ENCODE data around the gene STX10. TPM values are rescaled to one million over a fixed set of nuclear protein-coding genes. Genes with fewer than 3 reads are reported as not detected.

Gene STX10
- total and polyA plus RNA-seq, 2 donors (not counting 3 experiments of a cell fraction or from before 2014, with no cell fraction given) = 63.1 to 91.6 TPM

- no peaks in the 10 kb centered on the region for H4K20me1 ChIP-seq (replicated peaks; ENCODE audit: control insufficient read depth, extremely low read depth, insufficient read depth, low read length)
- CTCF ChIA-PET = interaction anchor here (0.6 to 2.4 kb wide), 15 partner anchors 8 to 178 kb away, joined by 3 to 24 read pairs (median 5); partner anchors contain the start of gene NACC1
- peak overlapping the region; percentile 96 for H3K27ac ChIP-seq (ENCODE audit: insufficient read depth, low read depth, low read length)
- no peaks in the 10 kb centered on the region for H3K36me3 ChIP-seq (ENCODE audit: control insufficient read depth in 2 of 2, extremely low read depth in 1 of 2, insufficient read depth in 2 of 2, low read length in 2 of 2)
- peak; percentile 72 for DNase-seq (ENCODE audit: low read depth, low spot score)
- H2AFZ ChIP-seq (ENCODE audit: low read depth, low read length) = no peak overlapping the region
- TF ChIP-seq EZH2 (IDR thresholded peaks at IDR 0.05; ENCODE audit: borderline replicate concordance, low read depth, low read length, severe bottlenecking) (no peak), GATA2 (IDR thresholded peaks at IDR 0.05; ENCODE audit: insufficient read depth, insufficient read length, low read depth, low read length) (no peak), JUN (IDR thresholded peaks at IDR 0.05; ENCODE audit: borderline replicate concordance, insufficient read depth, insufficient read length, low read depth) (no peak), FOS (IDR thresholded peaks at IDR 0.05; ENCODE audit: borderline replicate concordance, insufficient read depth, low read length) (peak; percentile 22), POLR2A (IDR thresholded peaks at IDR 0.05; ENCODE audit: low read depth, low read length) (no peak), POLR2AphosphoS5 (IDR thresholded peaks at IDR 0.05; ENCODE audit: insufficient read depth, low read depth, low read length) (peak; percentile 78), MYC (IDR thresholded peaks at IDR 0.05; ENCODE audit: low read depth, low read length) (no peak)
- TF ChIP-seq, protein P1, sequence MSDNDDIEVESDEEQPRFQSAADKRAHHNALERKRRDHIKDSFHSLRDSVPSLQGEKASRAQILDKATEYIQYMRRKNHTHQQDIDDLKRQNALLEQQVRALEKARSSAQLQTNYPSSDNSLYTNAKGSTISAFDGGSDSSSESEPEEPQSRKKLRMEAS (IDR thresholded peaks at IDR 0.05; ENCODE audit: insufficient read depth, insufficient read length) = no peak
- TF ChIP-seq, protein P2, sequence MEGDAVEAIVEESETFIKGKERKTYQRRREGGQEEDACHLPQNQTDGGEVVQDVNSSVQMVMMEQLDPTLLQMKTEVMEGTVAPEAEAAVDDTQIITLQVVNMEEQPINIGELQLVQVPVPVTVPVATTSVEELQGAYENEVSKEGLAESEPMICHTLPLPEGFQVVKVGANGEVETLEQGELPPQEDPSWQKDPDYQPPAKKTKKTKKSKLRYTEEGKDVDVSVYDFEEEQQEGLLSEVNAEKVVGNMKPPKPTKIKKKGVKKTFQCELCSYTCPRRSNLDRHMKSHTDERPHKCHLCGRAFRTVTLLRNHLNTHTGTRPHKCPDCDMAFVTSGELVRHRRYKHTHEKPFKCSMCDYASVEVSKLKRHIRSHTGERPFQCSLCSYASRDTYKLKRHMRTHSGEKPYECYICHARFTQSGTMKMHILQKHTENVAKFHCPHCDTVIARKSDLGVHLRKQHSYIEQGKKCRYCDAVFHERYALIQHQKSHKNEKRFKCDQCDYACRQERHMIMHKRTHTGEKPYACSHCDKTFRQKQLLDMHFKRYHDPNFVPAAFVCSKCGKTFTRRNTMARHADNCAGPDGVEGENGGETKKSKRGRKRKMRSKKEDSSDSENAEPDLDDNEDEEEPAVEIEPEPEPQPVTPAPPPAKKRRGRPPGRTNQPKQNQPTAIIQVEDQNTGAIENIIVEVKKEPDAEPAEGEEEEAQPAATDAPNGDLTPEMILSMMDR (IDR thresholded peaks at IDR 0.05; ENCODE audit: extremely low read depth in 1 of 2, insufficient read depth in 1 of 2, low read depth in 1 of 2, low read length in 2 of 2) = no peak
- no peaks in the 10 kb centered on the region for H3K9me3 ChIP-seq (replicated peaks; ENCODE audit: control insufficient read depth, insufficient read depth, low read length)
- POLR2A ChIA-PET = interaction anchor here (0.6 to 1.8 kb wide), 6 partner anchors 8 to 362 kb away, joined by 3 to 21 read pairs (median 4); no protein-coding TSS in a partner anchor
- dilution Hi-C loops (cut with MboI; ENCODE audit: extremely low pct_ligation_motif_present, low sequenced_read_pairs) (no loop called here), intact Hi-C loops (cut with micrococcal nuclease) (loop anchor here (1.0 to 2.0 kb wide), 3 partner anchors 8 to 93 kb away; no protein-coding TSS in a partner anchor)
- peak; percentile 87 for FAIRE-seq
- H3K9ac ChIP-seq (replicated peaks; ENCODE audit: extremely low read depth, insufficient read depth, low read length) = peak overlapping the region; percentile 97
- H3K79me2 ChIP-seq (ENCODE audit: control insufficient read depth, insufficient read depth, low read length) = peaks cover 36% of the 10 kb centered on the region
- H3K27me3 ChIP-seq (ENCODE audit: control insufficient read depth in 2 of 2, insufficient read depth in 2 of 2, low read length in 2 of 2) = no peaks in the 10 kb centered on the region
- H3K4me1 ChIP-seq (ENCODE audit: control insufficient read depth, extremely low read depth, insufficient read depth, low read length) = peaks cover 27% of the 10 kb centered on the region
- no TSS peak for BruUV-seq (replicated peaks)
- H3K4me2 ChIP-seq (ENCODE audit: insufficient read depth, low read length) = peak overlapping the region; percentile 87
- H3K4me3 ChIP-seq (replicated peaks in 1 of 3; ENCODE audit: insufficient read depth in 1 of 3, low read depth in 1 of 3, low read length in 3 of 3) = peak overlapping the region; percentile 62 to 97 (median 67)
- no peaks in the 10 kb centered on the region for H3K9me1 ChIP-seq (replicated peaks; ENCODE audit: control insufficient read depth, extremely low read depth, insufficient read depth, low read length)
These were observed 5.5 kb upstream of the STX10 start for GRCh38 chr19:13155472-13156359.

All from endothelial cell of umbilical vein (primary cell).